Right lobe of liver (tissue), 4 donors: ENCODE measurements around the gene ENPP3.
"Not testable (repeated sequence)": the region's sequence is repeated elsewhere in the genome, so short reads cannot be mapped to it uniquely, and the experiment has no call there.

Experiments
- POLR2A ChIP-seq: fragments of 450-650 bp; IDR thresholded peaks from one replicate; pipeline ENCODE4 v1.6.1; 2017; ENCODE audit warnings: antibody characterized with exemption, mild to moderate bottlenecking
- TF ChIP-seq, protein P1 (sequence below), 4 donors: fragments of 200-600 bp in 3 of 4; fragments of 450-650 bp in 1 of 4; IDR thresholded peaks; one replicate each; pipeline versions ENCODE4 v1.5.1 to v1.8.0; 2016 to 2022; ENCODE audit warnings: antibody characterized with exemption in 4 of 4, mild to moderate bottlenecking in 2 of 4
- donor health status: DM: no; HTN: no; CAD: no.
- donor health status: DM: no; HTN: no; CAD: no.
- donor health status: DM: no; HTN: yes; CAD: no.

DNA sequence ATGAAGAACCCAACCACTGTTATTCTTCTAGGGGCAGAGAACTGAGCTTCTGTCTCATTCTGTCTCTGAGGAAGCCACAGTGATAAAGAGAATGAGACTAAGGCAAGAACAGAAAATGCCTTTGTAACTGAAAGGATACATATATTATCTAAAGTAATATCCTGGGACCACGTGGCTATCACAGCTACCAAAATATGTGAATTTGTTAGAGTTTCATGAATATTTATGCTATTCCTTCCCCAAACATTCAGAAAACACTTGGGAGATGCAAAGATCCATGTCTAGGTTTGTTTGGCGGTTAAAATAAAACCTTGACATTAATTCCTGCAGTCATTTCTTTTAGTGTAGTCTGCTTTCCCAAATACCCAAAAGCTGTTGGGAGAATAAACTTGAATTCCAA lies 66.8 kb downstream of the ENPP3 start:
- not testable (repeated sequence) for TF ChIP-seq POLR2A
- TF ChIP-seq, protein P1, sequence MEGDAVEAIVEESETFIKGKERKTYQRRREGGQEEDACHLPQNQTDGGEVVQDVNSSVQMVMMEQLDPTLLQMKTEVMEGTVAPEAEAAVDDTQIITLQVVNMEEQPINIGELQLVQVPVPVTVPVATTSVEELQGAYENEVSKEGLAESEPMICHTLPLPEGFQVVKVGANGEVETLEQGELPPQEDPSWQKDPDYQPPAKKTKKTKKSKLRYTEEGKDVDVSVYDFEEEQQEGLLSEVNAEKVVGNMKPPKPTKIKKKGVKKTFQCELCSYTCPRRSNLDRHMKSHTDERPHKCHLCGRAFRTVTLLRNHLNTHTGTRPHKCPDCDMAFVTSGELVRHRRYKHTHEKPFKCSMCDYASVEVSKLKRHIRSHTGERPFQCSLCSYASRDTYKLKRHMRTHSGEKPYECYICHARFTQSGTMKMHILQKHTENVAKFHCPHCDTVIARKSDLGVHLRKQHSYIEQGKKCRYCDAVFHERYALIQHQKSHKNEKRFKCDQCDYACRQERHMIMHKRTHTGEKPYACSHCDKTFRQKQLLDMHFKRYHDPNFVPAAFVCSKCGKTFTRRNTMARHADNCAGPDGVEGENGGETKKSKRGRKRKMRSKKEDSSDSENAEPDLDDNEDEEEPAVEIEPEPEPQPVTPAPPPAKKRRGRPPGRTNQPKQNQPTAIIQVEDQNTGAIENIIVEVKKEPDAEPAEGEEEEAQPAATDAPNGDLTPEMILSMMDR (IDR thresholded peaks at IDR 0.05) = not testable (repeated sequence)
